MG63 (cell line): ENCODE data around the gene AKR1C3. TPM values are rescaled to one million over a fixed set of nuclear protein-coding genes. Genes with fewer than 3 reads are reported as not detected.
"Not testable (repeated sequence)": the region's sequence is repeated elsewhere in the genome, so short reads cannot be mapped to it uniquely, and the experiment has no call there.

ENCODE experiments used
- DNase-seq: peaks from one replicate; pipeline ENCODE4 v3.0.0-alpha.2; 2020
- H3K27me3 ChIP-seq: fragments of 250-450 bp; sonication (Bioruptor Pico); 2 replicates; pipeline ENCODE4 v1.5.1; 2020; ENCODE audit warnings: mild to moderate bottlenecking, moderate library complexity
- H3K36me3 ChIP-seq: fragments of 250-450 bp; sonication (Bioruptor Pico); 2 replicates; pipeline ENCODE4 v1.5.1; 2020; ENCODE audit warnings: mild to moderate bottlenecking, moderate library complexity
- H3K4me3 ChIP-seq: fragments of 250-450 bp; sonication (Bioruptor Pico); 2 replicates; pipeline ENCODE4 v1.5.1; 2020; ENCODE audit warnings: mild to moderate bottlenecking, moderate library complexity
- H3K9me3 ChIP-seq: fragments of 250-450 bp; sonication (Bioruptor Pico); 2 replicates; pipeline ENCODE4 v1.5.1; 2020; ENCODE audit warnings: mild to moderate bottlenecking, moderate library complexity
- total RNA-seq: library from RNA; depleted of rRNA; stranded (reverse); fragments of >200 nt; shearing (Covaris generic); gene quantifications from 2 replicates; pipeline ENCODE4 v1.2.3, GENCODE V29; 2014; ENCODE audit warnings: low replicate concordance

The AKR1C3 gene
- total RNA-seq, 1 experiment from 2014 or later = 11.3 TPM

GRCh38 chr10:5108658-5109416, 14.6 kb downstream of the AKR1C3 start:
- no peaks in the 10 kb centered on the region for H3K36me3 ChIP-seq
- no peaks in the 10 kb centered on the region for H3K9me3 ChIP-seq
- no peak overlapping the region for H3K4me3 ChIP-seq
- no peaks in the 10 kb centered on the region for H3K27me3 ChIP-seq
- no peak for DNase-seq

GRCh38 chr10:5109861-5110260, 15.6 kb downstream of the AKR1C3 start:
- H3K36me3 ChIP-seq, H3K27me3 ChIP-seq, H3K4me3 ChIP-seq, DNase-seq, H3K9me3 ChIP-seq: not testable (repeated sequence)

GRCh38 chr10:5116621-5117020, 22.4 kb downstream of the AKR1C3 start:
- no peaks in the 10 kb centered on the region for H3K36me3 ChIP-seq
- no peak overlapping the region for H3K4me3 ChIP-seq
- DNase-seq = no peak
- no peaks in the 10 kb centered on the region for H3K27me3 ChIP-seq
- H3K9me3 ChIP-seq = 0 out of 2 replicates have a peak, but pooled peaks cover 2% of the 10 kb centered on the region

GRCh38 chr10:5117026-5117425, 22.8 kb downstream of the AKR1C3 start:
- no peak for DNase-seq
- Histone ChIP-seq H3K27me3 (no peaks in the 10 kb centered on the region), H3K9me3 (0 out of 2 replicates have a peak, but pooled peaks cover 2% of the 10 kb centered on the region), H3K4me3 (no peak overlapping the region), H3K36me3 (no peaks in the 10 kb centered on the region)

GRCh38 chr10:5119997-5120396, 25.8 kb downstream of the AKR1C3 start:
- H3K27me3 ChIP-seq, H3K36me3 ChIP-seq, H3K4me3 ChIP-seq, H3K9me3 ChIP-seq, DNase-seq: not testable (repeated sequence)

- H3K9me3 ChIP-seq = peaks cover 2% of the 10 kb centered on the region; the same call in 1 of the 2 replicates
- H3K4me3 ChIP-seq = no peak overlapping the region
- no peak for DNase-seq
- H3K36me3 ChIP-seq = no peaks in the 10 kb centered on the region
- H3K27me3 ChIP-seq = no peaks in the 10 kb centered on the region
These were observed 29.7 kb downstream of the AKR1C3 start for GRCh38 chr10:5123886-5124285.

- no peaks in the 10 kb centered on the region for H3K36me3 ChIP-seq
- H3K9me3 ChIP-seq = peaks cover 2% of the 10 kb centered on the region; the same call in 1 of the 2 replicates
- DNase-seq = no peak
- no peaks in the 10 kb centered on the region for H3K27me3 ChIP-seq
- H3K4me3 ChIP-seq = no peak overlapping the region
These were observed 31.3 kb downstream of the AKR1C3 start for GRCh38 chr10:5125315-5126044.

GRCh38 chr10:5135581-5135980, 41.4 kb downstream of the AKR1C3 start:
- Histone ChIP-seq H3K9me3 (peaks cover 5% of the 10 kb centered on the region; the same call in 1 of the 2 replicates), H3K27me3 (no peaks in the 10 kb centered on the region), H3K4me3 (no peak overlapping the region), H3K36me3 (no peaks in the 10 kb centered on the region)
- DNase-seq = no peak

- no peaks in the 10 kb centered on the region for H3K36me3 ChIP-seq
- no peak for DNase-seq
- H3K27me3 ChIP-seq = no peaks in the 10 kb centered on the region
- no peak overlapping the region for H3K4me3 ChIP-seq
- peaks cover 5% of the 10 kb centered on the region; the same call in 1 of the 2 replicates for H3K9me3 ChIP-seq
These were observed 42.4 kb downstream of the AKR1C3 start for GRCh38 chr10:5136468-5137087.

- DNase-seq, H3K36me3 ChIP-seq, H3K4me3 ChIP-seq: not testable (repeated sequence)
These were observed 43.5 kb downstream of the AKR1C3 start for GRCh38 chr10:5137699-5138098.

GRCh38 chr10:5142199-5142598, 48.0 kb downstream of the AKR1C3 start:
- H3K36me3 ChIP-seq = no peaks in the 10 kb centered on the region
- H3K27me3 ChIP-seq = no peaks in the 10 kb centered on the region
- H3K9me3 ChIP-seq = no peaks in the 10 kb centered on the region
- no peak for DNase-seq
- no peak overlapping the region for H3K4me3 ChIP-seq

More at GRCh38 chr10:5137699-5138098, 43.5 kb downstream of the AKR1C3 start:
- H3K27me3 ChIP-seq, H3K9me3 ChIP-seq: not testable (repeated sequence)

GRCh38 chr10:5143137-5143536, 48.9 kb downstream of the AKR1C3 start:
- H3K27me3 ChIP-seq = no peaks in the 10 kb centered on the region
- H3K36me3 ChIP-seq = no peaks in the 10 kb centered on the region
- DNase-seq = no peak
- H3K9me3 ChIP-seq = no peaks in the 10 kb centered on the region
- no peak overlapping the region for H3K4me3 ChIP-seq

- no peaks in the 10 kb centered on the region for H3K27me3 ChIP-seq
- no peaks in the 10 kb centered on the region for H3K36me3 ChIP-seq
- no peaks in the 10 kb centered on the region for H3K9me3 ChIP-seq
- DNase-seq = no peak
- H3K4me3 ChIP-seq = no peak overlapping the region
These were observed 52.7 kb downstream of the AKR1C3 start for GRCh38 chr10:5146920-5147254.

GRCh38 chr10:5147255-5147980, 53.2 kb downstream of the AKR1C3 start:
- Histone ChIP-seq H3K27me3 (no peaks in the 10 kb centered on the region), H3K9me3 (no peaks in the 10 kb centered on the region)

GRCh38 chr10:5147981-5148677, 53.9 kb downstream of the AKR1C3 start:
- no peaks in the 10 kb centered on the region for H3K27me3 ChIP-seq
- no peak for DNase-seq
- H3K9me3 ChIP-seq = no peaks in the 10 kb centered on the region
- H3K4me3 ChIP-seq = no peak overlapping the region
- no peaks in the 10 kb centered on the region for H3K36me3 ChIP-seq

More at GRCh38 chr10:5147255-5147980, 53.2 kb downstream of the AKR1C3 start:
- DNase-seq = no peak
- H3K36me3 ChIP-seq = no peaks in the 10 kb centered on the region
- no peak overlapping the region for H3K4me3 ChIP-seq

GRCh38 chr10:5148678-5149032, 54.4 kb downstream of the AKR1C3 start:
- no peak for DNase-seq
- Histone ChIP-seq H3K27me3 (no peaks in the 10 kb centered on the region), H3K4me3 (no peak overlapping the region), H3K9me3 (no peaks in the 10 kb centered on the region), H3K36me3 (no peaks in the 10 kb centered on the region)
